Smooth muscle cell of the pulmonary artery (primary cell): ENCODE results near the gene NIPAL4. TPM values are rescaled to one million over a fixed set of nuclear protein-coding genes. Genes with fewer than 3 reads are reported as not detected.

Experiments used
- total RNA-seq: library from RNA; depleted of rRNA; stranded (reverse); fragments of >200 nt; gene quantifications from 2 replicates; pipeline ENCODE4 v1.2.3, GENCODE V29; 2014

Gene NIPAL4
- 0.07 TPM in 2 replicates for total RNA-seq

DNA sequence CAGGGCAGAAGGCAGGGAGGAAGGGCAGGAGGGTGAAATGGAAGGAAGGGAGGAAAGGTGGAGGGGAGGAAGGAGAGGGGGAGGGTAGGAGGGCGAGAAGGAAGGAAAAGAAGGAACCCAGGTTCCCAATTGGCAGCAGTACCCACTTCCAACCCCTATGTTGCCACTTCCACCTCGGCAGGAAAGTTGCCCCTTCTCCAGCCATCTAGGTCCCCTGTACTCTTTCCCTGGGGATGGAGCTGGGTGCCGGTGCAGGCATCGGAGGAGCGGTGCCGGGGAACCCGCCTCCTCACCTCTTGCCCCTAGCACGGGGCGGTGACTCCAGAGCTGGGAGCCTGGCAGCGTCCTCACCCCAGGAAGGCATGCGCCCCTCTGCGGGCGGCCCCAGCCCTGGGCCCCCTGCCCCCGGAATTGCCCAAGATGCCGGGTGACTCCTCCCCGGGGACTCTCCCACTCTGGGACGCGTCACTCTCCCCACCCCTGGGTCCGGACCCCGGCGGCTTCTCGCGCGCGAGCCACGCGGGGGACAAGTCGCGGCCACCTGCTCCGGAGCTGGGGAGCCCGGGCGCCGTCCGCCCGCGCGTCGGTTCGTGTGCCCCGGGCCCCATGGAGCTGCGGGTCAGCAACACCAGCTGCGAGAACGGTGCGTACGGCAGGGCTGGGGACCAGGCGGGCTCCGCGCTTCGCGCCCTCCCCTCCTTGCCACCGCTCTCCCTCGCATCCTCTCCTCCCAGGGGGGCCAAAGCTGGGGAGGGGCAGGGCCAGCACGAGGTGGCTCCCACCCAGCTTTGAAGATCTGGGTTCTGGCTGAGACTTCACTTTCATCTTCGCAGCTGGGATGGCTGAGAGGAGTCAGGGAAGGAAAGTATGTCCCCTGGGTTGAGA lies at the start of gene NIPAL4:
Gene NIPAL4 (plus strand): TSS at position 499 of the 885 bp plus-strand sequence. CDS start 108 bp downstream, at position 607.

Other genes starting within 250 kb of the NIPAL4 start
- gene CYFIP2, start 194.1 kb upstream of the NIPAL4 start, total RNA-seq = 15.7 and 31.7 TPM in 2 replicates
- gene ADAM19, start 115.6 kb downstream of the NIPAL4 start, total RNA-seq = 24.6 and 26.9 TPM in 2 replicates
- not detected in 2 replicates for gene SOX30, start 192.2 kb downstream of the NIPAL4 start, total RNA-seq
- gene C5orf52, start 211.3 kb downstream of the NIPAL4 start, total RNA-seq = not detected in 2 replicates